HG02623 (cell line): Measurements from ENCODE around the gene AKAP8.
"Not testable (repeated sequence)": the region's sequence is repeated elsewhere in the genome, so short reads cannot be mapped to it uniquely, and the experiment has no call there.

Source experiments
- ATAC-seq: cut with Tn5 transposase; IDR thresholded peaks from one replicate; pipeline ENCODE4 v1.9.1; 2021; ENCODE audit warnings: moderate library complexity; ENCODE audit not compliant: unreplicated experiment

Gene AKAP8

GRCh38 chr19:15404097-15404779 lies 24.7 kb upstream of the AKAP8 start:
- no peak for ATAC-seq

- ATAC-seq, result no peak
These were observed 23.6 kb upstream of the AKAP8 start for GRCh38 chr19:15403151-15403531.

- ATAC-seq, result no peak
These were observed 23.0 kb upstream of the AKAP8 start for GRCh38 chr19:15402411-15403150.

GRCh38 chr19:15401397-15401710 lies 21.8 kb upstream of the AKAP8 start:
- ATAC-seq, result no peak

GRCh38 chr19:15400521-15401396 lies 21.2 kb upstream of the AKAP8 start:
- no peak for ATAC-seq

- no peak for ATAC-seq
These were observed 20.0 kb upstream of the AKAP8 start for GRCh38 chr19:15399635-15400034.

- ATAC-seq, result no peak
These were observed 19.6 kb upstream of the AKAP8 start for GRCh38 chr19:15399234-15399515.

- no peak for ATAC-seq
These were observed 19.1 kb upstream of the AKAP8 start for GRCh38 chr19:15398501-15399233.

- ATAC-seq, result no peak
These were observed 18.2 kb upstream of the AKAP8 start for GRCh38 chr19:15397782-15398181.

GRCh38 chr19:15397236-15397635 lies 17.6 kb upstream of the AKAP8 start:
- ATAC-seq, result no peak

- no peak for ATAC-seq
These were observed 16.8 kb upstream of the AKAP8 start for GRCh38 chr19:15396436-15396835.

GRCh38 chr19:15395251-15395650 lies 15.7 kb upstream of the AKAP8 start:
- not testable (repeated sequence) for ATAC-seq

GRCh38 chr19:15394426-15394825 lies 14.8 kb upstream of the AKAP8 start:
- ATAC-seq, result no peak

- ATAC-seq, result no peak
These were observed 14.4 kb upstream of the AKAP8 start for GRCh38 chr19:15393963-15394362.

GRCh38 chr19:15390814-15391213 lies 11.2 kb upstream of the AKAP8 start:
- no peak for ATAC-seq

- no peak for ATAC-seq
These were observed 2.3 kb upstream of the AKAP8 start for GRCh38 chr19:15381864-15382263.

GRCh38 chr19:15381429-15381828 lies 1.8 kb upstream of the AKAP8 start:
- ATAC-seq, result no peak

- peak; percentile 20 for ATAC-seq
These were observed 536 bp upstream of the AKAP8 start for GRCh38 chr19:15379999-15380647.

GRCh38 chr19:15378534-15379082 lies 979 bp downstream of the AKAP8 start:
- ATAC-seq, result no peak

- ATAC-seq, result no peak
These were observed 4.7 kb downstream of the AKAP8 start for GRCh38 chr19:15374796-15375440.
